Kidney (tissue), 14 donors: ENCODE results near the gene ADGRL3. TPM values are rescaled to one million over a fixed set of nuclear protein-coding genes. Genes with fewer than 3 reads are reported as not detected.

Experiments
- DNase-seq, 5 donors: peaks; one replicate each; pipeline ENCODE4 v3.0.0-alpha.2; 2013 to 2020
- FAIRE-seq: peaks from 2 replicates; lab custom pipeline; 2012; peaks lifted over from hg19 to GRCh38; lab: Jason Lieb, UNC
- H3K27ac ChIP-seq, 2 donors: one replicate each; pipeline ENCODE4 v1.7.0; 2013; ENCODE audit warnings: low read depth in 2 of 2, low read length in 2 of 2, inconsistent platforms in 1 of 2
- H3K27me3 ChIP-seq: one replicate; pipeline ENCODE4 v1.7.1; 2013; ENCODE audit warnings: low read length, inconsistent platforms; ENCODE audit not compliant: control insufficient read depth, insufficient read depth
- H3K36me3 ChIP-seq, 3 donors: one replicate each; pipeline versions ENCODE4 v1.7.0 to v1.7.1; 2013; ENCODE audit warnings: low read length in 3 of 3, control low read depth in 1 of 3, inconsistent platforms in 1 of 3; ENCODE audit not compliant: insufficient read depth in 3 of 3, control insufficient read depth in 2 of 3
- H3K4me1 ChIP-seq, 3 donors: one replicate each; pipeline versions ENCODE4 v1.7.0 to v1.7.1; 2013; ENCODE audit warnings: low read length in 3 of 3, inconsistent platforms in 1 of 3, low read depth in 1 of 3; ENCODE audit not compliant: control insufficient read depth in 2 of 3, insufficient read depth in 2 of 3
- H3K4me3 ChIP-seq, 3 donors: one replicate each; pipeline versions ENCODE4 v1.7.0 to v1.8.1; 2013; ENCODE audit warnings: low read length in 3 of 3, control low read depth in 1 of 3, inconsistent platforms in 1 of 3
- H3K9ac ChIP-seq, 3 donors: one replicate each; pipeline versions ENCODE4 v1.7.0 to v1.7.1; 2013; ENCODE audit warnings: low read length in 3 of 3, control low read depth in 1 of 3, inconsistent platforms in 1 of 3
- H3K9me3 ChIP-seq, 3 donors: one replicate each; pipeline versions ENCODE4 v1.7.0 to v1.7.1; 2013; ENCODE audit warnings: low read length in 3 of 3, control low read depth in 1 of 3, inconsistent platforms in 1 of 3; ENCODE audit not compliant: control insufficient read depth in 2 of 3, insufficient read depth in 1 of 3
- intact Hi-C: fragments of 100-400 bp; cut with DNase I; formaldehyde crosslinking; loops from one replicate; pipeline ENCODE4 v1.11.1; 2022
- polyA plus RNA-seq: library from polyadenylated mRNA; stranded (reverse); fragments of 350-450 nt; fragmentation: Illumina TruSeq; extraction: RNeasy Lipid Tissue Mini Kit (QIAGEN cat#74804); gene quantifications from one replicate; pipeline ENCODE4 v1.2.3, GENCODE V29; 2014; ENCODE audit warnings: low read depth, low replicate concordance; ENCODE audit not compliant: insufficient read depth
- total RNA-seq: library from RNA; stranded (reverse); fragmentation: NEBNext Ultra II Directional; extraction: Animal tissue kit (Norgen Biotek cat#: 25700); gene quantifications from one replicate; pipeline ENCODE4 v1.2.1, GENCODE V29; 2021
- TF ChIP-seq, protein P1 (sequence below): IDR thresholded peaks from 3 replicates; pipeline ENCODE4 v1.5.1; 2012; ENCODE audit warnings: mild to moderate bottlenecking, moderate library complexity, borderline replicate concordance; ENCODE audit not compliant: insufficient read depth; ENCODE audit errors: extremely low read depth
- donor health status: control.
- donor health status: control.
- donor health status: control.
- donor health status: control.
- donor health status: control.
- donor health status: DM: yes; HTN: yes; CAD: no.
- donor health status: Normal renal cell carcinoma (clear cell type).

Gene ADGRL3
- total and polyA plus RNA-seq, 2 donors from 2014 or later, result 1.3 to 8.9 TPM

DNA sequence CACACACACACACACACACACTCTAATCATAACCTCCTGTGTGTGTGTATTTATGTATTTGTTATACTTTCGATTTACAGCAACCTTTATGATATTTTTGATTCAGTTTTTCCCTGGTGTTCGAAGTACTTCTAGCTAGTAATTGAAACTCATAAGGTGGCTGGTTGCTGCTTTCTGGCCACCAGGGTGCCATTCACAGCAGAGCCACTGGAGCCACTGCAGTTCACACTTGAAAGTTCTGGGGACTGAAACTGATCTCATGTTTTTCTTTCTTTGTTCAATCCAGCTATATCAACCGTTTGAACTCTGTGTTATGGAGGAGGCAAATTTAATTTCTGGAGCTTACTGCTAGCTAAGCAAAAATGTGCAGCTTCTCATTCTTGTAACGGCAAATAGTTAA lies 419.4 kb downstream of the ADGRL3 start:
- FAIRE-seq, result no peak
- DNase-seq, result peak in 3 of 5 donors; percentile 14 to 38 (median 34)
- TF ChIP-seq, protein P1, sequence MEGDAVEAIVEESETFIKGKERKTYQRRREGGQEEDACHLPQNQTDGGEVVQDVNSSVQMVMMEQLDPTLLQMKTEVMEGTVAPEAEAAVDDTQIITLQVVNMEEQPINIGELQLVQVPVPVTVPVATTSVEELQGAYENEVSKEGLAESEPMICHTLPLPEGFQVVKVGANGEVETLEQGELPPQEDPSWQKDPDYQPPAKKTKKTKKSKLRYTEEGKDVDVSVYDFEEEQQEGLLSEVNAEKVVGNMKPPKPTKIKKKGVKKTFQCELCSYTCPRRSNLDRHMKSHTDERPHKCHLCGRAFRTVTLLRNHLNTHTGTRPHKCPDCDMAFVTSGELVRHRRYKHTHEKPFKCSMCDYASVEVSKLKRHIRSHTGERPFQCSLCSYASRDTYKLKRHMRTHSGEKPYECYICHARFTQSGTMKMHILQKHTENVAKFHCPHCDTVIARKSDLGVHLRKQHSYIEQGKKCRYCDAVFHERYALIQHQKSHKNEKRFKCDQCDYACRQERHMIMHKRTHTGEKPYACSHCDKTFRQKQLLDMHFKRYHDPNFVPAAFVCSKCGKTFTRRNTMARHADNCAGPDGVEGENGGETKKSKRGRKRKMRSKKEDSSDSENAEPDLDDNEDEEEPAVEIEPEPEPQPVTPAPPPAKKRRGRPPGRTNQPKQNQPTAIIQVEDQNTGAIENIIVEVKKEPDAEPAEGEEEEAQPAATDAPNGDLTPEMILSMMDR, result no peak

DNA sequence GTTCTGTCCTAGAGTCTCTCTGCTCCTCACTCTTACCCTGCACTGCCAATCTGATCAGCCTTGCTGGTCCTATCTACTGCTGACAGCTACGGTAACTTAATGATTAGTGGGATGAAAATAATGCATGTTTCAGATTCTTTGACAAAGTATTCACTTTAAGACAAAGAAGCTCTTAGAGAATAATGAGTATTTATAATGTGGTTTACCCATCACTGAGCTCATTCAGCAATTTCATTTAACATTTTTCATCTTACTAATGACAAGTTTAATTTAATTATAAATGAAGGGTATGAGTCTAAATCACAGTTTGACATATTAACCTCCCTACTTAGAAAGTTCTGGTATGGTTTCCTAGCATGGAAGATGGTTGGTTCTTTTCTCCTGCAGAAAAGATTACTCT lies 428.2 kb downstream of the ADGRL3 start:
- no peaks in the 10 kb centered on the region for H3K27me3 ChIP-seq
- intact Hi-C loops, result no loop called here
- FAIRE-seq (no peak), DNase-seq (no peak)
- no peaks in the 10 kb centered on the region for H3K9me3 ChIP-seq
- no peaks in the 10 kb centered on the region for H3K4me1 ChIP-seq
- no peak overlapping the region for H3K27ac ChIP-seq
- no peaks in the 10 kb centered on the region for H3K36me3 ChIP-seq
- TF ChIP-seq, protein P1, result no peak
- H3K9ac ChIP-seq, result no peak overlapping the region
- no peak overlapping the region for H3K4me3 ChIP-seq

More for the DNA sequence above, 419.4 kb downstream of the ADGRL3 start:
- Histone ChIP-seq H3K9me3 (no peaks in the 10 kb centered on the region), H3K9ac (no peak overlapping the region), H3K4me1 (no peaks in the 10 kb centered on the region), H3K27me3 (no peaks in the 10 kb centered on the region), H3K36me3 (no peaks in the 10 kb centered on the region), H3K4me3 (no peak overlapping the region), H3K27ac (no peak overlapping the region)
- intact Hi-C loops, result no loop called here

DNA sequence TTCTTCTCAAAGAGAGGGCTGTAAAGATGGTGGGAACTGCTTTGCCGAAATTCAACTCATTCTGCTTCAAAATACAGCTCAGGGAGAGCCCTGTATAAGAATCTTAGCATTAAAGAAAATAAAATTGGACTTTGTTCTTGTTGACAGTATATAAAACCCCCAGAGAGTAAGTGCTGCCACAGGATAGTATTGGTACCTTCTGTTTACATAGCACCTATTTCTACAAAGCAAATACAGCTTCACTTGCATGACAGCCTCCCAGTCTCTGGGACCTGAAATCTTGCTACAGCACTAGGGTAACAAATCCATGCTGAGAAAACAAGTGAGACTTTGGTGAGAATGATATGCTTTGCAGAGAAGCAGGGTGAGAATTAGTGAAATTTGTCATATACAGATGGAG lies 428.6 kb downstream of the ADGRL3 start:
- TF ChIP-seq, protein P1, result no peak
- no peaks in the 10 kb centered on the region for H3K9me3 ChIP-seq
- FAIRE-seq, result no peak

DNA sequence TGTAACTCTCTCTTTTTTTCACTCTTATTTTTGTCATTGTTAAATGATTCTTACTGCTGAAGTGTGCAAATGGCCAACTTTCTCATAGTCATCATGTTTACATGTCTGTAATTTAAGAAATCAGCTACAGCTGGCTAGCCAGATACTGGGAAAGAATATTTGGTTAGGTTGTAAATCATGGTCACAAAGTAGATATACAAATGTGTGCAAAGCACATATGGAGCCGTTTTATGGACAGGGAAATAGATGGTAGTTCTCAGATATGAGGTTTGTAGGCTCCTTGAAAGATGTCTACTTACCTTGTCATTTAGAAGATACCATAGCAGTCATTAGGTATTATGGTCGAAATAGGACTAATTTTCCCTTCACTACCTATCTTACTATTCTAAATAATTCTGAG lies 430.4 kb downstream of the ADGRL3 start:
- H3K36me3 ChIP-seq, result no peaks in the 10 kb centered on the region
- H3K9ac ChIP-seq, result no peak overlapping the region
- H3K27me3 ChIP-seq, result no peaks in the 10 kb centered on the region
- no peaks in the 10 kb centered on the region for H3K9me3 ChIP-seq
- no peak for DNase-seq
- no peak overlapping the region for H3K27ac ChIP-seq
- TF ChIP-seq, protein P1, result no peak
- no peak for FAIRE-seq
- H3K4me1 ChIP-seq, result no peaks in the 10 kb centered on the region
- no peak overlapping the region for H3K4me3 ChIP-seq
- intact Hi-C loops, result no loop called here

More for the DNA sequence above, 428.6 kb downstream of the ADGRL3 start:
- Histone ChIP-seq H3K36me3 (no peaks in the 10 kb centered on the region), H3K27me3 (no peaks in the 10 kb centered on the region), H3K27ac (no peak overlapping the region), H3K9ac (no peak overlapping the region), H3K4me3 (no peak overlapping the region), H3K4me1 (no peaks in the 10 kb centered on the region)
- DNase-seq, result no peak
- intact Hi-C loops, result no loop called here
